Mammary epithelial cell (primary cell): ENCODE results near the gene LUZP2.

Experiments
- CTCF ChIP-seq, 2 donors: IDR thresholded peaks in 1 of 2; conservative IDR thresholded peaks in 1 of 2; 2 replicates each; pipeline ENCODE4 v1.5.1; 2011 to 2012; ENCODE audit warnings: inconsistent platforms in 2 of 2, low read length in 2 of 2, mild to moderate bottlenecking in 2 of 2, control low read depth in 1 of 2, low read depth in 1 of 2; ENCODE audit not compliant: insufficient read depth in 1 of 2; ENCODE audit errors: extremely low read depth in 1 of 2
- EZH2 ChIP-seq: IDR thresholded peaks from 2 replicates; pipeline ENCODE4 v1.6.1; 2012; ENCODE audit warnings: low read length, inconsistent platforms, borderline replicate concordance

DNA sequence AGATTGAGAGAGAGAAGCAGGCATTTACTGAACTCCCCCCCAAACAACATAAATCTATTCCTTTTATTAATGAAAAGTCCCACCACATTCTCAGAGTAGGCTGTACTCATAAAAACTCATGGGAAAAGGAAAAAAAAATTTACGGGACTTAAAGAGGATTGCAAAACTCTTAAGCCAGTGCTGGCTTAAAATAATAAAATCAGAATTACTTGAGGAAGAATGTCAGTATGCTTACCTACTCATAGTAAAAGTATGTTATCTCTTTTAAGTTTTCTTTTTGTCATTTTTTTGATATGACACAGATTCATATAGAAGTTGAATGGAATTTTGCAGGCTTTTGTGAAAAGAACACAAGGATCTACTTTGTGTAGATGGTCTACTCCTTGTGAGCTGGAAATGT lies 126.3 kb downstream of the LUZP2 start:
- TF ChIP-seq CTCF (conservative IDR thresholded peaks at IDR 0.05 in 1 of 2, IDR thresholded peaks at IDR 0.05 in 1 of 2; ENCODE audit: extremely low read depth in 1 of 2, insufficient read depth in 1 of 2, low read depth in 1 of 2, low read length in 2 of 2) = no peak
- TF ChIP-seq EZH2 = no peak
